HepG2 (cell line): ENCODE data around the gene FURIN. TPM values are rescaled to one million over a fixed set of nuclear protein-coding genes. Genes with fewer than 3 reads are reported as not detected.

Source experiments
- ATAC-seq: fragments of 200-7000 bp; cut with Tn5 transposase; 3 replicates; pipeline ENCODE4 v1.9.1; 2020; ENCODE audit warnings: mild to moderate bottlenecking, moderate library complexity
- BruUV-seq: library from RNA; stranded (reverse); fragments of 400-500 nt; replicated peaks from 2 replicates; lab custom pipeline; 2021; lab: Mats Ljungman, UMichigan
- CTCF ChIA-PET: fragments of 300-600 bp; formaldehyde crosslinking; extraction: SDS; loops from one replicate; lab custom pipeline; 2021; ENCODE audit warnings: low total read pairs, inconsistent platforms, low intra/inter-chr PET ratio; lab: Yijun Ruan, JAX
- POLR2A ChIA-PET: fragments of 350-600 bp; sonication (Branson Sonifier 250); formaldehyde crosslinking; loops from one replicate; lab custom pipeline; 2020; ENCODE audit warnings: antibody characterized with exemption, inconsistent platforms; lab: Yijun Ruan, JAX
- DNase-seq: peaks from one replicate; pipeline ENCODE4 v3.0.0-alpha.2; 2015; ENCODE audit warnings: low spot score
- FAIRE-seq: peaks from 3 replicates; lab custom pipeline; 2011; peaks lifted over from hg19 to GRCh38; lab: Jason Lieb, UNC
- H2AFZ ChIP-seq: one replicate; pipeline ENCODE4 v1.6.1; 2011; ENCODE audit warnings: low read length, inconsistent platforms
- H3K27ac ChIP-seq: fragments of 300-600 bp; 3 replicates; pipeline ENCODE4 v1.8.0; 2011; ENCODE audit warnings: mixed run types, mild to moderate bottlenecking, mixed read lengths, low read length, inconsistent platforms; ENCODE audit not compliant: insufficient read depth; ENCODE audit errors: extremely low read length
- H3K27me3 ChIP-seq, 2 experiments: fragments of 200-600 bp in 1 of 2; 2 replicates in 1 of 2; 3 replicates in 1 of 2; pipeline versions ENCODE4 v1.6.0 to v1.8.0; 2011; ENCODE audit warnings: low read length in 2 of 2, mild to moderate bottlenecking in 2 of 2, moderate library complexity in 2 of 2, inconsistent platforms in 1 of 2; ENCODE audit not compliant: insufficient read depth in 2 of 2, control insufficient read depth in 1 of 2
- H3K36me3 ChIP-seq, 2 experiments: fragments of 200-600 bp in 1 of 2; replicated peaks in 1 of 2; 2 replicates in 1 of 2; 3 replicates in 1 of 2; pipeline versions ENCODE4 v1.5.1 to v1.8.0; 2011; ENCODE audit warnings: low read length in 2 of 2, inconsistent platforms in 1 of 2; ENCODE audit not compliant: insufficient read depth in 2 of 2, control insufficient read depth in 1 of 2
- H3K4me1 ChIP-seq: 2 replicates; pipeline ENCODE4 v1.5.1; 2012; ENCODE audit warnings: low read length, inconsistent platforms; ENCODE audit not compliant: insufficient read depth
- H3K4me2 ChIP-seq: 2 replicates; pipeline ENCODE4 v1.6.0; 2011; ENCODE audit warnings: low read depth, low read length, inconsistent platforms
- H3K4me3 ChIP-seq, 3 experiments: fragments of 200-600 bp in 1 of 3; sonication (generic), shearing (Covaris generic) in 1 of 3; replicated peaks in 1 of 3; 2 replicates each; pipeline ENCODE4 v1.5.1; 2011 to 2016; ENCODE audit warnings: low read length in 3 of 3, inconsistent platforms in 2 of 3, low read depth in 2 of 3, mild to moderate bottlenecking in 2 of 3, control low read depth in 1 of 3, mixed read lengths in 1 of 3; ENCODE audit not compliant: insufficient read depth in 1 of 3
- H3K79me2 ChIP-seq: one replicate; pipeline ENCODE4 v1.6.1; 2011; ENCODE audit warnings: low read length, inconsistent platforms; ENCODE audit not compliant: insufficient read depth
- H3K9ac ChIP-seq: 2 replicates; pipeline ENCODE4 v1.6.0; 2011; ENCODE audit warnings: mild to moderate bottlenecking, low read depth, low read length, inconsistent platforms; ENCODE audit not compliant: insufficient read depth
- H3K9me3 ChIP-seq: 2 replicates; pipeline ENCODE4 v1.5.1; 2012; ENCODE audit warnings: mild to moderate bottlenecking, low read length
- H4K20me1 ChIP-seq: 2 replicates; pipeline ENCODE4 v1.6.0; 2011; ENCODE audit warnings: inconsistent platforms, mild to moderate bottlenecking, low read length, moderate library complexity; ENCODE audit not compliant: insufficient read depth
- ATF7 ChIP-seq, 2 experiments: fragments of 450-650 bp in 1 of 2; sonication (generic) in 1 of 2; formaldehyde crosslinking in 1 of 2; IDR thresholded peaks; 2 replicates each; pipeline versions ENCODE4 v1.4.0 to v1.6.1; 2016 to 2020; ENCODE audit warnings: antibody characterized with exemption in 1 of 2, mild to moderate bottlenecking in 1 of 2, missing genetic modification reagents in 1 of 2
- ELK4 ChIP-seq: sonication (generic); formaldehyde crosslinking; IDR thresholded peaks from 2 replicates; pipeline ENCODE4 v1.9.0; 2021; ENCODE audit warnings: missing genetic modification reagents, borderline replicate concordance
- GABPB1 ChIP-seq: IDR thresholded peaks from 2 replicates; pipeline ENCODE4 v1.6.1; 2016; ENCODE audit warnings: mild to moderate bottlenecking, missing genetic modification reagents, moderate library complexity, missing compliant biosample characterization
- HIVEP1 ChIP-seq: sonication (generic); formaldehyde crosslinking; IDR thresholded peaks from 2 replicates; pipeline ENCODE4 v1.4.0; 2020; ENCODE audit warnings: mild to moderate bottlenecking, missing genetic modification reagents
- HMG20B ChIP-seq: conservative IDR thresholded peaks from 2 replicates; pipeline ENCODE4 v1.6.1; 2016; ENCODE audit warnings: missing genetic modification reagents, missing compliant biosample characterization
- RBFOX2 ChIP-seq: fragments of 200-400 bp; formaldehyde crosslinking; IDR thresholded peaks from 2 replicates; pipeline ENCODE4 v1.6.1; 2017; ENCODE audit warnings: low read depth, mild to moderate bottlenecking, low read length
- TFDP1 ChIP-seq: IDR thresholded peaks from 2 replicates; pipeline ENCODE4 v1.6.1; 2016; ENCODE audit warnings: missing compliant biosample characterization, missing genetic modification reagents, borderline replicate concordance
- ZBTB7B ChIP-seq: sonication (generic); formaldehyde crosslinking; IDR thresholded peaks from 2 replicates; pipeline ENCODE4 v1.4.0; 2020; ENCODE audit warnings: missing genetic modification reagents
- ZNF878 ChIP-seq: sonication (generic); formaldehyde crosslinking; IDR thresholded peaks from 2 replicates; pipeline ENCODE4 v1.8.1; 2023; ENCODE audit warnings: mild to moderate bottlenecking, missing genetic modification reagents, moderate library complexity
- ZSCAN25 ChIP-seq: sonication (generic); formaldehyde crosslinking; IDR thresholded peaks from 2 replicates; pipeline ENCODE4 v1.8.0; 2022; ENCODE audit warnings: mild to moderate bottlenecking, missing genetic modification reagents
- WGBS: methylation state at CpG from one replicate; pipeline ENCODE4 v1.1.6; 2017; ENCODE audit warnings: low lambda C conversion rate; 5-methylcytosine and 5-hydroxymethylcytosine counted together
- in situ Hi-C: cut with HindIII; loops from 2 replicates; pipeline ENCODE4 v1.10.0; 2017; ENCODE audit warnings: low pct_unique_long_range_greater_than_20kb; ENCODE audit not compliant: extremely low pct_ligation_motif_present
- intact Hi-C: fragments of 100-400 bp; cut with micrococcal nuclease; formaldehyde crosslinking; loops from one replicate; pipeline ENCODE4 v1.10.0; 2022; ENCODE audit not compliant: unreplicated experiment
- polyA plus RNA-seq, 8 experiments: library from polyadenylated mRNA; depleted of rRNA in 3 of 8; stranded (reverse) in 7 of 8; unstranded in 1 of 8; fragments of >200 nt; fragmentation: Illumina TruSeq in 4 of 8; extraction: Trizol in 4 of 8; gene quantifications; 2 replicates each; pipeline versions ENCODE4 v1.2.1 to v1.2.3, GENCODE V29; 2011 to 2016; ENCODE audit warnings: low read depth in 4 of 8, missing spikeins in 1 of 8, mixed read lengths in 1 of 8; ENCODE audit not compliant: insufficient read depth in 1 of 8
- total RNA-seq, 5 experiments: library from RNA; depleted of rRNA; stranded (reverse); fragments of >200 nt; fragmentation: Illumina TruSeq; extraction: Trizol; gene quantifications; 2 replicates each; pipeline ENCODE4 v1.2.3, GENCODE V29; 2016; ENCODE audit warnings: low read depth in 1 of 5

The FURIN gene
- total and polyA plus RNA-seq, 2 of the 13 experiments (the other 11 are each of a cell fraction or from before 2014, with no cell fraction given): 15.2 to 17.4 TPM

- no peak for TF ChIP-seq ZSCAN25 (CRISPR knock-in tag)
- no peak for TF ChIP-seq ZBTB7B (CRISPR knock-in tag)
- TF ChIP-seq HMG20B (CRISPR knock-in tag): no peak
- TF ChIP-seq GABPB1 (CRISPR knock-in tag): no peak
- no peak for TF ChIP-seq ATF7 (IDR thresholded peaks at IDR 0.05)
- no peak for TF ChIP-seq ATF7 (CRISPR knock-in tag; IDR thresholded peaks at IDR 0.05)
- no peak for FAIRE-seq
- Histone ChIP-seq H3K4me2 (no peak overlapping the region), H3K36me3 (peaks cover 7 to 40% of the 10 kb centered on the region in 2 experiments; a peak in 4 of 5 replicates), H3K27me3 (no peaks in the 10 kb centered on the region), H3K9me3 (no peaks in the 10 kb centered on the region), H3K27ac (no peak overlapping the region), H3K4me3 (no peak overlapping the region), H3K4me1 (peaks cover 24% of the 10 kb centered on the region), H4K20me1 (peaks cover 6% of the 10 kb centered on the region; the same call in 1 of the 2 replicates), H3K79me2 (no peaks in the 10 kb centered on the region), H3K9ac (no peak overlapping the region), H2AFZ (no peak overlapping the region)
- ChIA-PET POLR2A (interaction anchor here (1.8 kb wide), 1 partner anchor 21 kb away, joined by 6 read pairs; no protein-coding TSS in a partner anchor), CTCF (no interaction called here)
- in situ Hi-C loops (no loop called here), intact Hi-C loops (no loop called here)
- no peak for ATAC-seq
- DNase-seq: no peak
- 97% methylated on average over 6 of the region's 16 CpGs for WGBS
- no TSS peak for BruUV-seq
Measured at GRCh38 chr15:90880381-90881145, 12.2 kb downstream of the FURIN start.

- no peak for FAIRE-seq
- in situ Hi-C loops: no loop called here
- H3K4me1 ChIP-seq: peaks cover 33% of the 10 kb centered on the region
- no peak for DNase-seq
- no peaks in the 10 kb centered on the region for H3K27me3 ChIP-seq
- no peak overlapping the region for H2AFZ ChIP-seq
- ChIA-PET CTCF (no interaction called here), POLR2A (interaction anchor here (1.8 kb wide), 1 partner anchor 22 kb away, joined by 6 read pairs; no protein-coding TSS in a partner anchor)
- no peak for ATAC-seq
- 88% methylated on average over 25 of the region's 35 CpGs for WGBS
- H3K9me3 ChIP-seq: no peaks in the 10 kb centered on the region
- H3K4me3 ChIP-seq: no peak overlapping the region
- no peak overlapping the region for H3K4me2 ChIP-seq
- intact Hi-C loops: no loop called here
- H3K27ac ChIP-seq: no peak overlapping the region
- no peaks in the 10 kb centered on the region for H3K79me2 ChIP-seq
- 0 out of 2 replicates have a peak, but pooled peaks cover 5% of the 10 kb centered on the region for H4K20me1 ChIP-seq
- peaks cover 6 to 32% of the 10 kb centered on the region in 2 experiments; a peak in 4 of 5 replicates for H3K36me3 ChIP-seq
- TF ChIP-seq ELK4 (CRISPR knock-in tag): no peak
- no peak for TF ChIP-seq HIVEP1
- TF ChIP-seq RBFOX2: 0 out of 2 replicates have a peak, but pooled peaks have one; percentile 21
- no peak for TF ChIP-seq TFDP1 (CRISPR knock-in tag)
- no peak for TF ChIP-seq ZNF878 (CRISPR knock-in tag)
- TF ChIP-seq, all 625 proteins: peak for 1
- H3K9ac ChIP-seq: no peak overlapping the region
- no TSS peak for BruUV-seq
Measured at GRCh38 chr15:90881181-90881977, 13.0 kb downstream of the FURIN start.
